GM08714 (cell line): Measurements from ENCODE around the gene AFF2.

Experiments used
- H3K4me3 ChIP-seq: fragments of 200-500 bp; sonication (Bioruptor generic); 2 replicates; pipeline ENCODE4 v1.5.1; 2014; ENCODE audit warnings: mild to moderate bottlenecking, low read length, inconsistent platforms
- ZNF274 ChIP-seq: IDR thresholded peaks from 2 replicates; pipeline ENCODE4 v1.6.1; 2012; ENCODE audit warnings: mild to moderate bottlenecking, low read depth, low read length

AFF2 gene

GRCh38 chrX:148938348-148938747 is 437.9 kb downstream of the AFF2 start:
- TF ChIP-seq ZNF274, result no peak
- no peak overlapping the region for H3K4me3 ChIP-seq

GRCh38 chrX:148940411-148940996 is 440.1 kb downstream of the AFF2 start:
- TF ChIP-seq ZNF274, result no peak
- no peak overlapping the region for H3K4me3 ChIP-seq

- no peak for TF ChIP-seq ZNF274
- H3K4me3 ChIP-seq, result no peak overlapping the region
These were observed 442.3 kb downstream of the AFF2 start for GRCh38 chrX:148942754-148943153.

- no peak overlapping the region for H3K4me3 ChIP-seq
- TF ChIP-seq ZNF274, result no peak
These were observed 447.1 kb downstream of the AFF2 start for GRCh38 chrX:148947399-148947975.

GRCh38 chrX:148956352-148956751 is 455.9 kb downstream of the AFF2 start:
- no peak overlapping the region for H3K4me3 ChIP-seq
- no peak for TF ChIP-seq ZNF274

GRCh38 chrX:148958901-148959300 is 458.5 kb downstream of the AFF2 start:
- H3K4me3 ChIP-seq, result no peak overlapping the region
- TF ChIP-seq ZNF274, result no peak

- TF ChIP-seq ZNF274, result no peak
- no peak overlapping the region for H3K4me3 ChIP-seq
These were observed 459.6 kb downstream of the AFF2 start for GRCh38 chrX:148960060-148960459.

GRCh38 chrX:148961985-148962384 is 461.6 kb downstream of the AFF2 start:
- H3K4me3 ChIP-seq, result no peak overlapping the region
- TF ChIP-seq ZNF274, result no peak

- no peak overlapping the region for H3K4me3 ChIP-seq
- no peak for TF ChIP-seq ZNF274
These were observed 476.4 kb downstream of the AFF2 start for GRCh38 chrX:148976571-148977400.

GRCh38 chrX:148979786-148980185 is 479.4 kb downstream of the AFF2 start:
- no peak overlapping the region for H3K4me3 ChIP-seq
- TF ChIP-seq ZNF274, result no peak

GRCh38 chrX:148984238-148984637 is 483.8 kb downstream of the AFF2 start:
- no peak overlapping the region for H3K4me3 ChIP-seq
- TF ChIP-seq ZNF274, result no peak

- no peak for TF ChIP-seq ZNF274
- no peak overlapping the region for H3K4me3 ChIP-seq
These were observed 491.1 kb downstream of the AFF2 start for GRCh38 chrX:148991502-148991901.

GRCh38 chrX:148995661-148996060 is 495.2 kb downstream of the AFF2 start:
- no peak for TF ChIP-seq ZNF274
- H3K4me3 ChIP-seq, result no peak overlapping the region

- H3K4me3 ChIP-seq, result no peak overlapping the region
- no peak for TF ChIP-seq ZNF274
These were observed 501.9 kb downstream of the AFF2 start for GRCh38 chrX:149002320-149002719.

GRCh38 chrX:149003863-149004660 is 503.6 kb downstream of the AFF2 start:
- TF ChIP-seq ZNF274, result no peak

More at GRCh38 chrX:149003863-149004660, 503.6 kb downstream of the AFF2 start:
- H3K4me3 ChIP-seq, result no peak overlapping the region
